Neural crest cell (in vitro differentiated cells): Measurements from ENCODE around the gene PAX5. TPM values are rescaled to one million over a fixed set of nuclear protein-coding genes. Genes with fewer than 3 reads are reported as not detected.

Experiments
- DNase-seq: peaks from one replicate; pipeline ENCODE4 v3.0.0; 2021; ENCODE audit warnings: low read depth, mixed read lengths, low spot score
- H3K27ac Mint-ChIP-seq: one replicate; pipeline ENCODE4 v1.8.0; 2021; ENCODE audit warnings: mild to moderate bottlenecking, mixed read lengths; ENCODE audit not compliant: unreplicated experiment
- H3K27me3 Mint-ChIP-seq: 2 replicates; pipeline ENCODE4 v1.8.0; 2021; ENCODE audit warnings: low read depth, mild to moderate bottlenecking, mixed read lengths
- H3K36me3 Mint-ChIP-seq: 2 replicates; pipeline ENCODE4 v1.8.0; 2021; ENCODE audit warnings: low read depth, mild to moderate bottlenecking, mixed read lengths
- H3K4me1 Mint-ChIP-seq: 2 replicates; pipeline ENCODE4 v1.8.0; 2021; ENCODE audit warnings: mixed read lengths
- H3K4me3 Mint-ChIP-seq: one replicate; pipeline ENCODE4 v1.8.0; 2021; ENCODE audit warnings: mild to moderate bottlenecking, mixed read lengths
- H3K9me3 Mint-ChIP-seq: 2 replicates; pipeline ENCODE4 v1.8.0; 2021; ENCODE audit warnings: mixed read lengths
- total RNA-seq: library from RNA; stranded (reverse); gene quantifications from 2 replicates; pipeline ENCODE4 v1.2.1, GENCODE V29; 2021
- TF ChIP-seq, protein P1 (sequence below): fragments of 200-600 bp; sonication (generic); conservative IDR thresholded peaks from 2 replicates; pipeline ENCODE4 v1.5.0; 2021; ENCODE audit warnings: antibody characterized with exemption, mild to moderate bottlenecking

The PAX5 gene
- total RNA-seq, 1 donor from 2014 or later = 19.5 TPM

DNA sequence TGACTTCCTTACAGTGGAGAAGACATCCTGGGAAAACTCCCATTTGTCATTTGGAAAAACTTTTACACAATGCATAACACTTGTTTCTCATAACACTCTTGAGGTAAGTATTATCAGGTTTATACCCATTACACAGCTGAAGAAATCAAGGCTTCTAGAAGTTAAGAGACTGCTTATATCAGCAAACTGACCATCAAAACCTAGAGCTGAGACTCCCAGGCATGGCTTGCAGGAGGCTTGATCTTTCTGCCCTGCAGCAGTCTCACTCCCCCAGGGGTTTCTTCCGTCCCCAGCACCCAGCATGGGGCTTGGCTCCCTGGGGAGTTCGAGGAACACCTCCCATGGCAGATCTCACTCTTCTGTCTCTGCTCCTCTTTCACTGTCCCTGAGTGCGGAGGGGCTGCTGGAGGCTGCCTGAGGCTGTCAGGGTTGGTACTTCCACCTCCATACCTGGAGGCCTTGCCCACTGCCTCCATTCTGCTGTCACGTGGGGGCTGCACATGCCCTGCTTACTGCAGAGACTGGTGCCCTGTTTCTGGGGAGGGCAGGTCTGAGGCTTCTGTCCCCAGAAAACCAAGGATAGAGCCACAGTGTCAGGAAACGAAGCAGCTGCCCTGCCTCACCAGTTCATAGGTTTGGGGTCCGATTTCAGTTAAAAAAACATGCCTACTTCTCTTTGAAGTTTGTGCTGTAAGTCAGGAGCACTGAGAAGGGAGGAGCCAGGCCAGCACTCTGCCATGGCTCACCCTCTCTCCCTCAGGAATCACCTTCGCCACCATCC, 202.5 kb downstream of the PAX5 start:
- Mint-ChIP-seq H3K4me3 (no peak overlapping the region), H3K27me3 (no peaks in the 10 kb centered on the region), H3K27ac (no peak overlapping the region), H3K36me3 (no peaks in the 10 kb centered on the region), H3K9me3 (no peaks in the 10 kb centered on the region), H3K4me1 (peaks cover 24% of the 10 kb centered on the region)
- no peak for DNase-seq
- TF ChIP-seq, protein P1, sequence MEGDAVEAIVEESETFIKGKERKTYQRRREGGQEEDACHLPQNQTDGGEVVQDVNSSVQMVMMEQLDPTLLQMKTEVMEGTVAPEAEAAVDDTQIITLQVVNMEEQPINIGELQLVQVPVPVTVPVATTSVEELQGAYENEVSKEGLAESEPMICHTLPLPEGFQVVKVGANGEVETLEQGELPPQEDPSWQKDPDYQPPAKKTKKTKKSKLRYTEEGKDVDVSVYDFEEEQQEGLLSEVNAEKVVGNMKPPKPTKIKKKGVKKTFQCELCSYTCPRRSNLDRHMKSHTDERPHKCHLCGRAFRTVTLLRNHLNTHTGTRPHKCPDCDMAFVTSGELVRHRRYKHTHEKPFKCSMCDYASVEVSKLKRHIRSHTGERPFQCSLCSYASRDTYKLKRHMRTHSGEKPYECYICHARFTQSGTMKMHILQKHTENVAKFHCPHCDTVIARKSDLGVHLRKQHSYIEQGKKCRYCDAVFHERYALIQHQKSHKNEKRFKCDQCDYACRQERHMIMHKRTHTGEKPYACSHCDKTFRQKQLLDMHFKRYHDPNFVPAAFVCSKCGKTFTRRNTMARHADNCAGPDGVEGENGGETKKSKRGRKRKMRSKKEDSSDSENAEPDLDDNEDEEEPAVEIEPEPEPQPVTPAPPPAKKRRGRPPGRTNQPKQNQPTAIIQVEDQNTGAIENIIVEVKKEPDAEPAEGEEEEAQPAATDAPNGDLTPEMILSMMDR = no peak

- no peak for DNase-seq
- no peaks in the 10 kb centered on the region for H3K9me3 Mint-ChIP-seq
- no peak overlapping the region for H3K4me3 Mint-ChIP-seq
- H3K27me3 Mint-ChIP-seq = no peaks in the 10 kb centered on the region
- H3K27ac Mint-ChIP-seq = no peak overlapping the region
- TF ChIP-seq, protein P1 = no peak
- no peaks in the 10 kb centered on the region for H3K36me3 Mint-ChIP-seq
- peaks cover 21% of the 10 kb centered on the region for H3K4me1 Mint-ChIP-seq
These were observed 205.5 kb downstream of the PAX5 start for GRCh38 chr9:36828611-36829013.

GRCh38 chr9:36827593-36827992, 206.5 kb downstream of the PAX5 start:
- Mint-ChIP-seq H3K9me3 (no peaks in the 10 kb centered on the region), H3K27me3 (no peaks in the 10 kb centered on the region), H3K36me3 (no peaks in the 10 kb centered on the region), H3K4me1 (peaks cover 27% of the 10 kb centered on the region), H3K4me3 (no peak overlapping the region), H3K27ac (peak overlapping the region; percentile 10)
- no peak for DNase-seq
- TF ChIP-seq, protein P1 = no peak

GRCh38 chr9:36826581-36826980, 207.5 kb downstream of the PAX5 start:
- no peak overlapping the region for H3K4me3 Mint-ChIP-seq
- H3K27ac Mint-ChIP-seq = no peak overlapping the region
- TF ChIP-seq, protein P1 = no peak
- no peaks in the 10 kb centered on the region for H3K27me3 Mint-ChIP-seq
- peaks cover 21% of the 10 kb centered on the region for H3K4me1 Mint-ChIP-seq
- H3K36me3 Mint-ChIP-seq = no peaks in the 10 kb centered on the region
- no peaks in the 10 kb centered on the region for H3K9me3 Mint-ChIP-seq
- DNase-seq = no peak

DNA sequence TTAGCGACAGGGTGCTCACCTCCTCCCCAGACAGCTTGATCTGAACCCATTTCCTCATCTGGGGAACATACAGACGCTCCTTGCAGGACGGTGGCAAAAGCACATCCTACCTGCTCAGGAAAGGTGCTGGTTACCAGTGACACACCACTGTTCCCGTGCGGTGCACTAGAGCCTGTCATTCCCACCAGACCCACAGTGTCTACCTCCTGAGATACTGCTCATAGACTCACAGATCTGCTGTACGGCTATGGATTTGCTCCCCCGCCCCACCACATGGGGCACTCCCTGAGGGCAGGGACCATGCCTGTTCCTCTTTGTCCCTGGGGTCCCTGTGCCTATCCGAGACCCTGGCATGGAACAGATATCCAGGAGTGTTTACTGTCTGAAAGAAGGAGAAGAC, 208.9 kb downstream of the PAX5 start:
- Mint-ChIP-seq H3K27ac (no peak overlapping the region), H3K36me3 (no peaks in the 10 kb centered on the region), H3K4me1 (peaks cover 33% of the 10 kb centered on the region), H3K4me3 (no peak overlapping the region), H3K27me3 (no peaks in the 10 kb centered on the region), H3K9me3 (no peaks in the 10 kb centered on the region)
- TF ChIP-seq, protein P1 = no peak
- DNase-seq = no peak
